Activated CD8-positive, alpha-beta T cell treated with anti-CD3 and anti-CD28 coated beads for 36 hours (primary cell): ENCODE results near the gene RPL3. TPM values are rescaled to one million over a fixed set of nuclear protein-coding genes. Genes with fewer than 3 reads are reported as not detected.
"Not testable (repeated sequence)": the region's sequence is repeated elsewhere in the genome, so short reads cannot be mapped to it uniquely, and the experiment has no call there.

ENCODE experiments used
- ATAC-seq: fragments of 200-7000 bp; cut with Tn5 transposase; one replicate; pipeline ENCODE4 v1.10.0; 2021; ENCODE audit warnings: mild to moderate bottlenecking, moderate library complexity
- CTCF ChIA-PET: fragments of 350-600 bp; sonication (Branson Sonifier 250); formaldehyde crosslinking; loops from one replicate; lab custom pipeline; 2021; ENCODE audit warnings: antibody characterized with exemption; lab: Charles Lee
- POLR2A ChIA-PET: fragments of 350-600 bp; sonication (Branson Sonifier 250); formaldehyde crosslinking; loops from one replicate; lab custom pipeline; 2021; ENCODE audit warnings: antibody characterized with exemption; lab: Charles Lee
- DNase-seq: peaks from one replicate; pipeline ENCODE4 v3.0.0-alpha.2; 2020
- H3K27ac Mint-ChIP-seq: one replicate; pipeline ENCODE4 v1.8.0; 2021; ENCODE audit warnings: mild to moderate bottlenecking, mixed read lengths
- H3K27me3 Mint-ChIP-seq: one replicate; pipeline ENCODE4 v1.8.0; 2021; ENCODE audit warnings: mixed read lengths
- H3K36me3 Mint-ChIP-seq: one replicate; pipeline ENCODE4 v1.8.0; 2021; ENCODE audit warnings: low read depth, mixed read lengths
- H3K4me1 Mint-ChIP-seq: one replicate; pipeline ENCODE4 v1.8.0; 2021; ENCODE audit warnings: low read depth, mixed read lengths
- H3K4me3 Mint-ChIP-seq: one replicate; pipeline ENCODE4 v1.8.0; 2021; ENCODE audit warnings: mild to moderate bottlenecking, moderate library complexity, mixed read lengths
- H3K9me3 Mint-ChIP-seq: one replicate; pipeline ENCODE4 v1.8.0; 2021; ENCODE audit warnings: mixed read lengths
- intact Hi-C: fragments of 100-400 bp; cut with micrococcal nuclease; formaldehyde crosslinking; loops from one replicate; pipeline ENCODE4 v1.10.0; 2022
- total RNA-seq, 2 experiments: library from RNA; stranded (reverse); gene quantifications; one replicate each; pipeline ENCODE4 v1.2.3, GENCODE V29; 2021
- TF ChIP-seq, protein P1 (sequence below): fragments of 200-600 bp; IDR thresholded peaks from one replicate; pipeline ENCODE4 v1.8.0; 2022; ENCODE audit warnings: antibody characterized with exemption, mild to moderate bottlenecking

Gene RPL3
- total RNA-seq, 2 experiments from 2014 or later = 3,563 to 3,599 TPM

DNA sequence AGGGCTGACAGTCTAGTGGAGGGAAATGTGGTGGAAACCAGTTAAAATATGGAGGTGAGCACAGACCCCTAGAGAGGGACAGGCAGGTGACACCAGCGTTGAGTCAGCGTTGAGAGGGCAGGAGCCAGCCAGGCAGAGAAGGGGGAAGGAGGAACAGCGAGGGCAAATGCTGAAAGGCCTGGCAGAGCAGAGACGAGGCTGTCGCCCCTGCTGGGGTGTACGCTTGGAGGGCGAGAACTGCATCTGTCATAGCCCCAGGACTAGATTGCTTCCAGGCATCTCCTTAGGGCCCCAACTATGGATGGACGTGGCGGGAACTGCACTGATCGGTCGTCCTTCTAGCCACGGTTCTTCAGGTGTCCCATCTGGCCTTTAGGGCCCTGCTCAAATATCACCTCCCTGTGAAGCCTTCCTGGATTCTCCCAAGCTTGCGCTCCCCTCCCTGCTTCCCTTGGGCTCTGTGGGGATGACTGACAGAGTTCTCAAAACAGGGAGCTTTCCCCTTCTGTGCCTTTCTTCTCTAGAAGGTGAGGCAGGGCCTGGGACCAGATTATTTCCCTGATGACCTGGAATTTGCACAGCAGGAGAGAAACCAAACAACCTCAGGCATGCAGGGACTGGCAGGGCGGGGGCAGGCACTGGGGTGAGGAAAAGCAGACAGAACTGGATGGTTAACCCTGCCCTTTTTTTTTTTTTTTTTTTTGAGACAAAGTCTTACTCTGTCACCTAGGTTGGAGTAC is 41.4 kb upstream of the RPL3 start:
- H3K4me3 Mint-ChIP-seq = no peak overlapping the region
- H3K27me3 Mint-ChIP-seq = no peaks in the 10 kb centered on the region
- intact Hi-C loops = no loop called here
- H3K4me1 Mint-ChIP-seq = no peaks in the 10 kb centered on the region
- POLR2A ChIA-PET = no interaction called here
- DNase-seq (no peak), ATAC-seq (no peak)
- H3K36me3 Mint-ChIP-seq = no peaks in the 10 kb centered on the region
- H3K9me3 Mint-ChIP-seq = no peaks in the 10 kb centered on the region
- TF ChIP-seq, protein P1, sequence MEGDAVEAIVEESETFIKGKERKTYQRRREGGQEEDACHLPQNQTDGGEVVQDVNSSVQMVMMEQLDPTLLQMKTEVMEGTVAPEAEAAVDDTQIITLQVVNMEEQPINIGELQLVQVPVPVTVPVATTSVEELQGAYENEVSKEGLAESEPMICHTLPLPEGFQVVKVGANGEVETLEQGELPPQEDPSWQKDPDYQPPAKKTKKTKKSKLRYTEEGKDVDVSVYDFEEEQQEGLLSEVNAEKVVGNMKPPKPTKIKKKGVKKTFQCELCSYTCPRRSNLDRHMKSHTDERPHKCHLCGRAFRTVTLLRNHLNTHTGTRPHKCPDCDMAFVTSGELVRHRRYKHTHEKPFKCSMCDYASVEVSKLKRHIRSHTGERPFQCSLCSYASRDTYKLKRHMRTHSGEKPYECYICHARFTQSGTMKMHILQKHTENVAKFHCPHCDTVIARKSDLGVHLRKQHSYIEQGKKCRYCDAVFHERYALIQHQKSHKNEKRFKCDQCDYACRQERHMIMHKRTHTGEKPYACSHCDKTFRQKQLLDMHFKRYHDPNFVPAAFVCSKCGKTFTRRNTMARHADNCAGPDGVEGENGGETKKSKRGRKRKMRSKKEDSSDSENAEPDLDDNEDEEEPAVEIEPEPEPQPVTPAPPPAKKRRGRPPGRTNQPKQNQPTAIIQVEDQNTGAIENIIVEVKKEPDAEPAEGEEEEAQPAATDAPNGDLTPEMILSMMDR = no peak
- CTCF ChIA-PET = no interaction called here
- H3K27ac Mint-ChIP-seq = no peak overlapping the region

GRCh38 chr22:39360242-39360641 is 40.8 kb upstream of the RPL3 start:
- ChIA-PET CTCF (no interaction called here), POLR2A (no interaction called here)
- no peaks in the 10 kb centered on the region for H3K27me3 Mint-ChIP-seq
- H3K4me1 Mint-ChIP-seq = no peaks in the 10 kb centered on the region
- TF ChIP-seq, protein P1 = no peak
- H3K36me3 Mint-ChIP-seq = no peaks in the 10 kb centered on the region
- H3K27ac Mint-ChIP-seq = no peak overlapping the region
- no peak overlapping the region for H3K4me3 Mint-ChIP-seq
- intact Hi-C loops = no loop called here
- ATAC-seq (no peak), DNase-seq (no peak)
- H3K9me3 Mint-ChIP-seq = no peaks in the 10 kb centered on the region

DNA sequence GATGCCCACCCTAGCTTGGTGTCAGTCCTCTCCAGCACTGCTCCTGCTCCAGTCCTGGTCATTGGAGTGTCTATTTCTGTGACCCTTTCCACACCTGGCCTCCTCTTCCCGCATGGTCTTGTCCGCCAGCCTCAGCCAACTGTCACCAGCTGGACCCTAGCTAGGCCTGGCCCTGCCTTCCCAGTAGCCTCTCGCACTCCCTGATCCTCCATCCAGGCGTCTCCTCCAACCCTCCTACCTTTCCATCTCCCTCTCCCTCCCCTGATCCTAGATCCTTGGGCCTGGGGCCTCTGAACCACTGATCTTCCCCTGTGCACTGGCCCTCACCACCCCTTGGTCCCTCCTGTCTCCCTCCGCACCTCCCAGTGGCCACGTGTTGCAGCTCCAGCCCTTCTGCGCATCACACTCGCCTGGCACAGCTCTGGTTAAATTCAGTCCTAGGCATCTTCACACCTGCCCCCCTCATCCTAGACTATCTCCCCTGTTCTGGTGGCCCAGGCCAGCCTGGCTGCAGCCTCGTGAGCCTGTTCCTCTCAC is 40.3 kb upstream of the RPL3 start:
- TF ChIP-seq, protein P1 = no peak
- Mint-ChIP-seq H3K9me3 (no peaks in the 10 kb centered on the region), H3K27ac (no peak overlapping the region), H3K4me1 (no peaks in the 10 kb centered on the region), H3K27me3 (no peaks in the 10 kb centered on the region), H3K36me3 (no peaks in the 10 kb centered on the region), H3K4me3 (no peak overlapping the region)
- POLR2A ChIA-PET = interaction anchor here (1.4 kb wide), 1 partner anchor 44 kb away, joined by 3 read pairs; no protein-coding TSS in a partner anchor
- CTCF ChIA-PET = interaction anchor here (0.7 to 1.5 kb wide), 3 partner anchors 16 to 137 kb away, joined by 3 to 4 read pairs (median 3); no protein-coding TSS in a partner anchor
- intact Hi-C loops = no loop called here
- no peak for ATAC-seq
- DNase-seq = no peak

- ATAC-seq, H3K36me3 Mint-ChIP-seq, H3K4me3 Mint-ChIP-seq, intact Hi-C loops, DNase-seq, H3K27me3 Mint-ChIP-seq, H3K27ac Mint-ChIP-seq, H3K4me1 Mint-ChIP-seq, H3K9me3 Mint-ChIP-seq: not testable (repeated sequence)
- POLR2A ChIA-PET = interaction anchor here (1.4 kb wide), 1 partner anchor 43 kb away, joined by 3 read pairs; no protein-coding TSS in a partner anchor
- CTCF ChIA-PET = interaction anchor here (1.1 to 1.5 kb wide), 2 partner anchors 9 to 138 kb away, joined by 3 to 4 read pairs; no protein-coding TSS in a partner anchor
Measured at GRCh38 chr22:39358197-39358596, 38.8 kb upstream of the RPL3 start.

DNA sequence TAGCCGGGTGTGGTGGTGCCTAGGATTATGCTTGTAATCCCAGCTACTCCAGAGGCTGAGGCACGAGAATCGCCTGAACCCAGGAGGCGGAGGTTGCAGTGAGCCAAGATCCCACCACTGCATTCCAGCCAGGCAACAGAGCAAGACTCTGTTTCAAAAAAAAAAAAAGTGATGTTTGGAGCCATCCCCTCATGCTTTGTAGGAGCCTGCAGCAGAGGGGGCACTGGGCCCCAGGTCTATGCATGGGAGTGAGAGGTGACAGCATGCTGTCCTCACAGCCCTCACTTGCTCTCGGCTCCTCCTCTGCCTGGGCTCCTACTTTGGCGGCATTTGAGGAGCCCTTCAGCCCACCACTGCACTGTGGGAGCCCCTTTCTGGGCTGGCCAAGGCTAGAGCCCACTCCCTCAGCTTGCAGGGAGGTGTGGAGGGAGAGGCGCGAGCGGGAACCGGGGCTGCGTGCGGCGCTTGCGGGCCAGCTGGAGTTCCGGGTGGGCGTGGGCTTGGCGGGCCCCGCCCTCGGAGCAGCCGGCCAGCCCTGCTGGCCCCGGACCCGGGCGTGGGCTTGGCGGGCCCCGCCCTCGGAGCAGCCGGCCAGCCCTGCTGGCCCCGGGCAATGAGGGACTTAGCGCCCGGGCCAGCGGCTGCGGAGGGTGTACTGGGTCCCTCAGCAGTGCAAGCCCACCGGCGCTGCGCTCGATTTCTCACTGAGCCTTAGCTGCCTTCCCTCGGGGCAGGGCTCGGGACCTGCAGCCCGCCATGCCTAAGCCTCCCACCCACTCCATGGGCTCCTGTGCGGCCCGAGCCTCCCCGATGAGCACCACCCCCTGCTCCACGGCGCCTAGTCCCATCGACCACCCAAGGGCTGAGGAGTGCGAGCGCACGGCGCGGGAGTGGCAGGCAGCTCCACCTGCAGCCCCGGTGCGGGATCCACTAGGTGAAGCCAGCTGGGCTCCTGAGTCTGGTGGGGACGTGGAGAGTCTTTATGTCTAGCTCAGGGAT is 38.0 kb upstream of the RPL3 start:
- POLR2A ChIA-PET, ATAC-seq, H3K36me3 Mint-ChIP-seq, H3K27ac Mint-ChIP-seq, H3K9me3 Mint-ChIP-seq, DNase-seq, H3K27me3 Mint-ChIP-seq, intact Hi-C loops, H3K4me3 Mint-ChIP-seq, H3K4me1 Mint-ChIP-seq, CTCF ChIA-PET: not testable (repeated sequence)
